Right kidney (tissue), 1 donor: ENCODE data around the gene DUSP7.
A peak's percentile ranks its signal among the peaks of the same experiment; 100 is the strongest.

Source experiments
- DNase-seq: peaks from one replicate; pipeline ENCODE4 v3.0.0-alpha.2; 2016

DUSP7 gene

DNA sequence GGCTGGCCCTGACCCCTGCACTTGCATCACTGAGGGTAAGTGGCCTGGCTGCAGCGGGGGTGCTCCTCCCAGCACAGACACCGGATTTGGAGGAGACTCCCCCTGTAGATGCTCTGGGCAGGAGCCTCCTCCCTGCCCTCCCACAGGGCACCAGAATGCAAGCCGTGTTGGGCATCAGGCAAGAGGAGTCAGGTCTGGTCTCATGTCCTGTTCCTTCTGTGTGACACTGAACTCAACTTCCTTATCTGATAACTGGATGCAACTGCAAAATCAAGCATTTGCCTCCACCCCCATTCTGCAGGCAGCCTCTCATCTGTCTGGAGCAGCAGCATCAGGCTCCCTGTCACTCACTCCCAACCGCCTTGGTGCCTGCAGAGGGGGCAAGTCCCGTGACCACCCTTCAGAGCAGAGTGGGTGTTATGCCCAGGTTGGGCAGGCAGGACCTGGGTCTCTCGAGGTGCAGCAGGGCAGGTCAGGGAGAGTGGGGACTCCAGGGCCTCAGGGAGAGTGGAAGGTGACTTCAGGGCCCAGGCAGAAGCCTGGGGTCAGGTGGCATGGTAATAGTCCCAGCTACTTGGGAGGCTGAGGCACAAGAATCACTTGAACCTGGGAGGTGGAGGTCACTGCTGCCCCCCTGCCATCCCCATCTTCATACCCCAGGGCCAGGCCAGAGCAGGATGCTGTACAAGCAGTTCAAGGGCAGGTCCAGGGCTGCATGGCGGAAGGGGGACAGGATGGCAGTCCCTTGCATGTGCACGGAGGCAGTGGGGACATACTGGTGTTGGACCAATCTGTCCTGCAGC is 50.2 kb downstream of the DUSP7 start:
- DNase-seq = no peak

DNA sequence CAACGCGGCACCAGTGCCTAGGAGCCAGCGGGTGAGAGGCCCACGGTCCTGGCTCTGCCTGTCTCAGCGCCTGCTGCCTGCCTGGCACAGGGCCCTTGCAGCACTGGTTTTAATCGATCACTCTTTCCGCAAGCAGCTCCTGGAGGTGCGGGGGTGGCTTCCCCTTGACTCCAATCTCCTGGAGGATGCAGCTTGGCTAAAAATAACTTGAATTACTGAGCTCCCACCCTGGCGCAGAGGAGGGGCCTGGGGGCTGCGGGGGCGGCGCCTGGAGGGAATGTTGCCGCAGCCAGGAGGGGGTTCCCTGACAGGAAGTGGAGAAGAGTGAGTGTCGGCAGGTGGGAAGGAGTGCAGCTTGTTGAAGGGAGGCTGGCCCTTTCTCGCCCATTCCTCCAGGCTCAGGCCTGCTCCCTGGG is 50.8 kb downstream of the DUSP7 start:
- peak; percentile 60 for DNase-seq

DNA sequence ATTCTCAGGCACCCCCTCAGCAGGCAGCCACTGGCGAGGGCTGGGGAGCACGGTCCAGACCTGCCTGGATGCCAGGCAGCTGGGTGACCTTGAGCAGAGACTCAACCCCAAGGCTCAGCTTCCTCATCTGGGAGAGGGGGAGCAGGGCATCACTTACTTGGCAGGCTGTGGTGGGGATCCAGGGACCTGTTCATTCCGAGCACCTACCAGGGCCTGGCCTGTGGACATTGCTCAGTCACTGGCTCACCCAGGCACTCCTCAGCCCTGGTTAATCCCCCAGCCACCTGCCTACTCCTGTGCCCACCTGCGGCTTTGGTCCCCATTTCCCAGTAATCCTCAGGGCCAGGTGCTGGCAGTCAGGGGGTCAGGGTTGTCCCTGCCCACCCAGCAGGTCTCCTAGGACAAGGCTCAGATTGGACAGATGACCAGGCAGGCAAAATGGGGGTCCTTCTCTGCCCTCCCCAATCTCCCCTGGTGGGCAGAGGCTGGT is 51.4 kb downstream of the DUSP7 start:
- no peak for DNase-seq

DNA sequence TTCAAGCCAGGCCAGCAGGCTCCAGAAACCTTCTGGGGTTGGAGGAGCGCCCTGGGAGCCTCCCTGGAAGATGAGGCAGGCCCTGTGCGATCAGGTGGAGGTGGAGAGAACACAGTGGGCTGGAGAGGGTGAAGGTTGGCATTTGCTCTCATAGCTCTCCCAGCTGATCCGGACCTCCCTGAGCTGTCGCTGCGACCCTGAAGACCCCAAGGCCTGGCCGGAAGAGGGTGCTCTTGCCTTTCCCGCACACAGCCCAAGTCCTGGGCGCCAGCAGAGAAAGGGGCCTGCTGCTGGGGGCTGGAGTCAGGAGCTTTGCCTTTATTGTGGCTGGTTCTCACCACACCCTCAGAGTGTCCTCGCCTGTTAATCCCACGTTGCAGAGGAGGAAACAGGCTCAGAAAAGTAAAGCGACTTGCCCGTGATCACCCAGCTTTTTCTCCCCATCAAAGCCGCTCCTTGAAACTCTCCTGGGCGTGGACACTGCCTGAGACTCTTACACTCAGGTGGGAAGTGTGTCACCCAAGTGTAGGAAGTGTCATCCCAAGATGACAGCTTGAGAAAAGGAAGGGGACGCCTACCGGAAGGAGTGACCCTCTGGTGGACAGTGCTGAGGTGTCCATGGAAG is 52.1 kb downstream of the DUSP7 start:
- DNase-seq = peak; percentile 62

- no peak for DNase-seq
Observed at GRCh38 chr3:52002748-52003147, 53.6 kb downstream of the DUSP7 start.

DNA sequence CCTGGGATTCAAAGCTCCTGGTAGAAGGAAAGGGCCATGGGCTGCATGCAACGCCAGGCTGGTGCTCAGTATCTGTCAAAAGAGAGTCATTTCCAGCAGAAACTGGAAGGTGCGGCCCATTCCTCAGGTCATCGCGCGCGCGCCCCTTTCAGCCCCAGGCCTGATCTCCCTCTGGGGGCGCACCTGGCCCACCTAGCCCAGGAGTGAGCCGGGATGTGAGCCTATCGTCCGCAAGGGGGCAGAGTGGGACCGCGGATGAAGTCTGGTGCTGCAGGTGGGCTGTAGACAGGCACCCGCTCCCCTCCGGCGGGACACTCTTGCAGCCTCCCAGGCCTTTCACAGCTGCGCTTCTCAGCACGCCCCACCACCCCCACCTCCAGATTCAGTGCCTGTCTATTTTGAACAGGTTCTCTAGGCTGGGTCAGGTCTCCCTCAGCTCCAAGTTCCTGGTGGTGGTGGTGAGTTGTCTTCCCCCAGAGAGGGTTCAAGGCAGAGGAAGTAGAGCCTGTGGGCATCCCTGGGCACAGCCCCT is 54.9 kb downstream of the DUSP7 start:
- DNase-seq = peak; percentile 82

- DNase-seq = no peak
Observed at GRCh38 chr3:51999846-52000245, 56.5 kb downstream of the DUSP7 start.
